NT2/D1 (cell line): ENCODE data around the gene CLEC3B.

Experiments
- YY1 ChIP-seq: IDR thresholded peaks from 2 replicates; pipeline ENCODE4 v1.6.1; 2011; ENCODE audit not compliant: insufficient read length, insufficient read depth
- ZNF274 ChIP-seq: IDR thresholded peaks from 2 replicates; pipeline ENCODE4 v1.6.1; 2011; ENCODE audit warnings: mild to moderate bottlenecking, low read depth, low read length

GRCh38 chr3:45051685-45052084 lies 25.6 kb downstream of the CLEC3B start:
- TF ChIP-seq ZNF274, result no peak
- no peak for TF ChIP-seq YY1
